A673 (cell line): ENCODE measurements around the gene GALNT10.

ENCODE experiments used
- EZH2 ChIP-seq: fragments of 200-600 bp; sonication (generic); IDR thresholded peaks from 2 replicates; pipeline ENCODE4 v1.6.1; 2017; ENCODE audit warnings: borderline replicate concordance, low read depth, mild to moderate bottlenecking, mixed read lengths, antibody characterized with exemption, low read length; ENCODE audit not compliant: poor library complexity, severe bottlenecking
- TF ChIP-seq, protein P1 (sequence below): fragments of 300-800, 200-600 bp; sonication (generic); conservative IDR thresholded peaks from 2 replicates; pipeline ENCODE4 v1.5.1; 2017; ENCODE audit warnings: low read depth, mild to moderate bottlenecking, antibody characterized with exemption, low read length, moderate library complexity, mixed read lengths

DNA sequence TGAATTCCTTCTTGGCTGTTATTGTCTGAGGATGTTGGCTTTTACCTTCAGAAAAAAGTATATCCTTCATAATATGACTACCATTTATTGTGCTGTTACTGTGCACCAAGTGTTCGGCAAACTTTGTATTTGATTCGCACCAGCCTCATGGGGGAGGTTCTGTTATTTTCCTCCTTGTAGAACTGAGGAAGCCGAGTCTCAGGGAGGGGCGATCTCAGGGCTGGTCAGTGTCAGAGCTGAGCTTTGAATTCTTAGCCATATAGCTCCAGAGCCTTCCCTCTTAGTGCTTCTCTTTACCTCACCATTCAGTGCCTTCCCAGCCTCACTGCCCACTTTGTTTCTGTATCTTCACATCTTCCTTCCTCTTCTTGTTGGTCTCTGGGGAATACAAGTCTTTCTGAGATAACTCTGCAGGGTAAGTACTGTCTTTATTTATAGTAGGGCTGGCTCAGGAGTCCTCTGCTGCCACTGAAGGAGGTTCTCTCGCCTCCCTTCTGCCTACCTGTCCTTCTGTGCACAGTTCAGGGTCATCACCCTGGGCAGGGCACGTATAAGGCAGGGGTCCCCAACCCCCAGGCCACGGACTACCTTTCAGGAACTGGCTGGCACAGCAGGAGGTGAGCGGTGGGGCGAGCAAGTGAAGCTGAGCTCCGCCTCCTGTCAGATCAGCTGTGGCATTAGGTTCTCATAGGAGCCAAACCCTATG is 48.4 kb downstream of the GALNT10 start:
- TF ChIP-seq, protein P1, sequence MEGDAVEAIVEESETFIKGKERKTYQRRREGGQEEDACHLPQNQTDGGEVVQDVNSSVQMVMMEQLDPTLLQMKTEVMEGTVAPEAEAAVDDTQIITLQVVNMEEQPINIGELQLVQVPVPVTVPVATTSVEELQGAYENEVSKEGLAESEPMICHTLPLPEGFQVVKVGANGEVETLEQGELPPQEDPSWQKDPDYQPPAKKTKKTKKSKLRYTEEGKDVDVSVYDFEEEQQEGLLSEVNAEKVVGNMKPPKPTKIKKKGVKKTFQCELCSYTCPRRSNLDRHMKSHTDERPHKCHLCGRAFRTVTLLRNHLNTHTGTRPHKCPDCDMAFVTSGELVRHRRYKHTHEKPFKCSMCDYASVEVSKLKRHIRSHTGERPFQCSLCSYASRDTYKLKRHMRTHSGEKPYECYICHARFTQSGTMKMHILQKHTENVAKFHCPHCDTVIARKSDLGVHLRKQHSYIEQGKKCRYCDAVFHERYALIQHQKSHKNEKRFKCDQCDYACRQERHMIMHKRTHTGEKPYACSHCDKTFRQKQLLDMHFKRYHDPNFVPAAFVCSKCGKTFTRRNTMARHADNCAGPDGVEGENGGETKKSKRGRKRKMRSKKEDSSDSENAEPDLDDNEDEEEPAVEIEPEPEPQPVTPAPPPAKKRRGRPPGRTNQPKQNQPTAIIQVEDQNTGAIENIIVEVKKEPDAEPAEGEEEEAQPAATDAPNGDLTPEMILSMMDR: no peak
- no peak for TF ChIP-seq EZH2
